ENCODE measurements around the gene C10orf90.

C10orf90 gene

GRCh38 chr10:126597211-126597610 is 73.3 kb downstream of the C10orf90 start:
- Mint-ChIP-seq H3K4me1 (no peaks in the 10 kb centered on the region), H3K4me3 (no peak overlapping the region), H3K27me3 (no peaks in the 10 kb centered on the region), H3K27ac (no peak overlapping the region), H3K9me3 (no peaks in the 10 kb centered on the region), H3K36me3 (no peaks in the 10 kb centered on the region)
- DNase-seq (ENCODE audit: low spot score in 2 of 2) (no peak), ATAC-seq (ENCODE audit: low read depth) (no peak)

- DNase-seq (ENCODE audit: low spot score in 2 of 2) (no peak), ATAC-seq (ENCODE audit: low read depth) (no peak)
- Mint-ChIP-seq H3K36me3 (no peaks in the 10 kb centered on the region), H3K27me3 (no peaks in the 10 kb centered on the region), H3K27ac (no peak overlapping the region), H3K9me3 (no peaks in the 10 kb centered on the region), H3K4me1 (no peaks in the 10 kb centered on the region), H3K4me3 (no peak overlapping the region)
These were observed 73.9 kb downstream of the C10orf90 start for GRCh38 chr10:126596472-126597016.

- no peaks in the 10 kb centered on the region for H3K36me3 Mint-ChIP-seq
- no peak overlapping the region for H3K4me3 Mint-ChIP-seq
- no peak for ATAC-seq (ENCODE audit: low read depth)
- no peaks in the 10 kb centered on the region for H3K27me3 Mint-ChIP-seq
- no peak overlapping the region for H3K27ac Mint-ChIP-seq
- H3K4me1 Mint-ChIP-seq: no peaks in the 10 kb centered on the region
- no peak for DNase-seq (ENCODE audit: low spot score in 2 of 2)
- no peaks in the 10 kb centered on the region for H3K9me3 Mint-ChIP-seq
These were observed 75.3 kb downstream of the C10orf90 start for GRCh38 chr10:126595160-126595559.

- H3K4me1 Mint-ChIP-seq: no peaks in the 10 kb centered on the region
- H3K36me3 Mint-ChIP-seq: no peaks in the 10 kb centered on the region
- H3K27ac Mint-ChIP-seq: no peak overlapping the region
- no peak overlapping the region for H3K4me3 Mint-ChIP-seq
- no peaks in the 10 kb centered on the region for H3K27me3 Mint-ChIP-seq
- ATAC-seq (ENCODE audit: low read depth): no peak
- H3K9me3 Mint-ChIP-seq: no peaks in the 10 kb centered on the region
- DNase-seq (ENCODE audit: low spot score in 2 of 2): no peak
These were observed 76.4 kb downstream of the C10orf90 start for GRCh38 chr10:126593968-126594701.

GRCh38 chr10:126592901-126593300 is 77.6 kb downstream of the C10orf90 start:
- no peak overlapping the region for H3K4me3 Mint-ChIP-seq
- no peaks in the 10 kb centered on the region for H3K36me3 Mint-ChIP-seq
- DNase-seq (ENCODE audit: low spot score in 2 of 2): no peak
- H3K4me1 Mint-ChIP-seq: no peaks in the 10 kb centered on the region
- no peak overlapping the region for H3K27ac Mint-ChIP-seq
- peaks cover 2% of the 10 kb centered on the region for H3K27me3 Mint-ChIP-seq
- H3K9me3 Mint-ChIP-seq: no peaks in the 10 kb centered on the region
- ATAC-seq (ENCODE audit: low read depth): no peak

GRCh38 chr10:126588024-126588423 is 82.5 kb downstream of the C10orf90 start:
- peaks cover 1% of the 10 kb centered on the region for H3K9me3 Mint-ChIP-seq
- H3K27me3 Mint-ChIP-seq: peaks cover 9% of the 10 kb centered on the region
- no peaks in the 10 kb centered on the region for H3K36me3 Mint-ChIP-seq
- ATAC-seq (ENCODE audit: low read depth) (no peak), DNase-seq (ENCODE audit: low spot score in 2 of 2) (no peak)
- no peak overlapping the region for H3K4me3 Mint-ChIP-seq
- H3K27ac Mint-ChIP-seq: no peak overlapping the region
- no peaks in the 10 kb centered on the region for H3K4me1 Mint-ChIP-seq

- Mint-ChIP-seq H3K9me3 (peaks cover 1% of the 10 kb centered on the region), H3K27ac (no peak overlapping the region), H3K4me1 (no peaks in the 10 kb centered on the region)
These were observed 83.6 kb downstream of the C10orf90 start for GRCh38 chr10:126586878-126587277.

GRCh38 chr10:126586128-126586527 is 84.4 kb downstream of the C10orf90 start:
- no peaks in the 10 kb centered on the region for H3K36me3 Mint-ChIP-seq
- peaks cover 9% of the 10 kb centered on the region for H3K27me3 Mint-ChIP-seq
- no peak overlapping the region for H3K27ac Mint-ChIP-seq
- ATAC-seq (ENCODE audit: low read depth) (no peak), DNase-seq (ENCODE audit: low spot score in 2 of 2) (no peak)
- H3K4me3 Mint-ChIP-seq: no peak overlapping the region
- H3K9me3 Mint-ChIP-seq: peaks cover 1% of the 10 kb centered on the region
- H3K4me1 Mint-ChIP-seq: no peaks in the 10 kb centered on the region

More at GRCh38 chr10:126586878-126587277, 83.6 kb downstream of the C10orf90 start:
- Mint-ChIP-seq H3K36me3 (no peaks in the 10 kb centered on the region), H3K4me3 (no peak overlapping the region), H3K27me3 (peaks cover 9% of the 10 kb centered on the region)
- ATAC-seq (ENCODE audit: low read depth) (no peak), DNase-seq (ENCODE audit: low spot score in 2 of 2) (no peak)

- Mint-ChIP-seq H3K27me3 (peaks cover 9% of the 10 kb centered on the region), H3K36me3 (no peaks in the 10 kb centered on the region), H3K4me3 (no peak overlapping the region), H3K4me1 (no peaks in the 10 kb centered on the region), H3K9me3 (peaks cover 3% of the 10 kb centered on the region), H3K27ac (no peak overlapping the region)
- DNase-seq (ENCODE audit: low spot score in 2 of 2): no peak
- no peak for ATAC-seq (ENCODE audit: low read depth)
These were observed 85.1 kb downstream of the C10orf90 start for GRCh38 chr10:126585249-126586017.

- Mint-ChIP-seq H3K4me3 (no peak overlapping the region), H3K9me3 (peaks cover 3% of the 10 kb centered on the region), H3K27ac (no peak overlapping the region), H3K4me1 (no peaks in the 10 kb centered on the region), H3K36me3 (no peaks in the 10 kb centered on the region), H3K27me3 (peaks cover 9% of the 10 kb centered on the region)
- DNase-seq (ENCODE audit: low spot score in 2 of 2) (no peak), ATAC-seq (ENCODE audit: low read depth) (no peak)
These were observed 85.7 kb downstream of the C10orf90 start for GRCh38 chr10:126584836-126585235.

- Mint-ChIP-seq H3K27me3 (peaks cover 7% of the 10 kb centered on the region), H3K4me3 (no peak overlapping the region), H3K27ac (no peak overlapping the region), H3K4me1 (no peaks in the 10 kb centered on the region), H3K9me3 (peaks cover 3% of the 10 kb centered on the region), H3K36me3 (no peaks in the 10 kb centered on the region)
- no peak for ATAC-seq (ENCODE audit: low read depth)
- DNase-seq (ENCODE audit: low spot score in 2 of 2): no peak
These were observed 86.8 kb downstream of the C10orf90 start for GRCh38 chr10:126583552-126584200.

- no peak overlapping the region for H3K27ac Mint-ChIP-seq
- no peaks in the 10 kb centered on the region for H3K36me3 Mint-ChIP-seq
- H3K4me3 Mint-ChIP-seq: no peak overlapping the region
- H3K27me3 Mint-ChIP-seq: peaks cover 7% of the 10 kb centered on the region
- DNase-seq (ENCODE audit: low spot score in 2 of 2): no peak
- H3K9me3 Mint-ChIP-seq: peaks cover 3% of the 10 kb centered on the region
- H3K4me1 Mint-ChIP-seq: no peaks in the 10 kb centered on the region
- ATAC-seq (ENCODE audit: low read depth): no peak
These were observed 88.8 kb downstream of the C10orf90 start for GRCh38 chr10:126581648-126582046.

- H3K36me3 Mint-ChIP-seq: no peaks in the 10 kb centered on the region
- ATAC-seq (ENCODE audit: low read depth): no peak
- DNase-seq (ENCODE audit: low spot score in 2 of 2): no peak
- no peak overlapping the region for H3K27ac Mint-ChIP-seq
- peaks cover 7% of the 10 kb centered on the region for H3K27me3 Mint-ChIP-seq
- peaks cover 4% of the 10 kb centered on the region for H3K9me3 Mint-ChIP-seq
- no peaks in the 10 kb centered on the region for H3K4me1 Mint-ChIP-seq
- H3K4me3 Mint-ChIP-seq: no peak overlapping the region
These were observed 89.4 kb downstream of the C10orf90 start for GRCh38 chr10:126580873-126581647.

Measured in memory B cell (primary cell).